Activated naive CD8-positive, alpha-beta T cell treated with anti-CD3 and anti-CD28 coated beads, Interleukin-2, amount 50 U/mL, for 16 hours (primary cell): ENCODE data around the gene PTCRA.

Experiments
- DNase-seq: peaks from one replicate; pipeline ENCODE4 v3.0.0-alpha.2; 2020; ENCODE audit warnings: low read depth, low spot score

The PTCRA gene

GRCh38 chr6:42970871-42971612 lies 55.2 kb downstream of the PTCRA start:
- DNase-seq: no peak

- no peak for DNase-seq
Observed at GRCh38 chr6:42971746-42972327, 56.0 kb downstream of the PTCRA start.

DNA sequence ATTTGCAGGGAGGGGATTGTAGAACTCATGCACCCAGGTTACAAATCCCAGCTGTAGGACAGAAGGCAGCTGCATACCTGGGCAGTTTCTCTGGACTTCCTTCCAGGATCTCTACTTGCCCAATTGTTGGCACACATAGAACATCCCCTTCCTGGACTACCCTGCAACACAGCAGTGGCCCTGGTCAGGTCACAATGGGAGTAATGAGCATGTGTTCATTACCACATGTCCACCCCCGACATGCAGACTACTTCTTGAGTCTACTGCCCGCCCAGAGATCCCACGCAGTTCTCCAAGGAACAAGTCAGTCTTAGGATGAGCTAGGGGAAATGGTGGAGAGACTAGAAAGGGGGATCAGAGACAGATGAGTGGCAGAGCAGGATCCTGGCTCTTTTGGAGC lies 58.1 kb downstream of the PTCRA start:
- DNase-seq: no peak

DNA sequence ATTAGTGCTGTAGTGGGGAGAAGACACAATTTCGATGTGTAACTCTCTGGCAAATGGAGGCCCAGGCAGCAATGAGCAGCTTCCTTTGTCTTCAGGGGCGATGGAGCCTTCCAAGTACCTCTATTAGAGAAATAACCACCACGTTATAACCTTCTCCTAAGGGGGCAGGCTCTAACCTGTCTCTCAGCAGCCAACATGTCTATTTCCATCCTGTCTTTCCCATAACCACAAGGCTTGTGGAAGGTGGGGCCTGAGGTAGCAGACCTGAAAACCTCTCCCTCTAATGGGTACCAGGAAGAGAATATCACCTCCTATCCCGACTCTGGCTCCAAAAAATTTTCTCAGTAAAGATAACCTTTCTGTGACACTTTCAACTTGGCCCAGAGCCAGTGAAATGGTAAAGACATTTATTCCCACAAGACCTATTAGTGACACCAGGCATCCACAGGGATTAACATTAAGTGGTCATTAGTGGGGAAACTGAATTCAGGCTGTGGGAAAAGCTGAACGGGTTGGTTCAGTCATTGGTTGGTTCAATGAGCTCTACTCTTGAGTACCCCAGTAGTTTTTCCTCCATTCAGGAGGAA lies 59.2 kb downstream of the PTCRA start:
- no peak for DNase-seq
